ENCODE data around the gene ELF4. TPM values are rescaled to one million over a fixed set of nuclear protein-coding genes. Genes with fewer than 3 reads are reported as not detected.

Gene ELF4
- total RNA-seq, 1 experiment from 2014 or later = 19.2 TPM

DNA sequence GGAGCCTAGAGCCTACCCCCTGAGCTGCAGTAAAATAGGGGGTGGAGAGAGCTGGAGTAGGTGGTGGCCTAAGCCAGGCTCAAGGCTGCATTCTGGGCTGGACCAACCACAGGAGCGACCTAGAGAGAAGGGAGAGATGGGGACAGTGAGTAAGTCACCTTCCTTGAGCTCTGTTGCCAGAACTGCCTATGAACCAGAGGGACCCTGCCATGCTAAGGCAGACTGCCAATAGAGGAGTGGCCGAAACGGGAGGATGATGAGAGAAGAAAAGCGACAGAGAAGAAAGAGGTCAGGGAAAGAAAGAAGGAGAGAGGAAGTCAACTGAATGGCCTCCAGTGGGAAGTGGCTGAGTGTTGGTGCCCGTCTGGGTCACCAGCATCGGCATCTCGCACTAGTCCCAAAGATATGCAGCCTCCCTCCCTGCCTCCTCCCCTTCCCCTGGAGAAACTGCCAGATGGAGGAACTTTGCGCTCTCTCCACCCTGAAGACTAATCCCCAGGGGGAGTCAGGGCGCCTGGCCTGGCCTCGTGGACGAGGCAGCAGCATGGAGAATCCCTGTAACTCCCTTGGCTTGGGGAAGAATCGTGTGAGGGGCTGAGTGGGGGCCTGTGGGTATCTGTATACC is 28.8 kb downstream of the ELF4 start:
- H4K20me1 ChIP-seq (ENCODE audit: insufficient read depth) = no peaks in the 10 kb centered on the region
- H3K36me3 ChIP-seq (ENCODE audit: control insufficient read depth in 1 of 2, insufficient read depth in 2 of 2, low read length in 2 of 2) = no peaks in the 10 kb centered on the region
- DNase-seq (ENCODE audit: low read depth, low spot score) (no peak), ATAC-seq (no peak)
- H3K27me3 ChIP-seq (ENCODE audit: insufficient read depth, low read length) = no peaks in the 10 kb centered on the region
- TF ChIP-seq SP1 (IDR thresholded peaks at IDR 0.05; ENCODE audit: low read depth) = no peak
- no peak for TF ChIP-seq EZH2 (IDR thresholded peaks at IDR 0.05)
- TF ChIP-seq FOSL1 (IDR thresholded peaks at IDR 0.05; ENCODE audit: low read depth) = no peak
- no peak for TF ChIP-seq POLR2AphosphoS5 (IDR thresholded peaks at IDR 0.05; ENCODE audit: low read depth, low read length)
- TF ChIP-seq ZFX (IDR thresholded peaks at IDR 0.05) = no peak
- TF ChIP-seq JUND (IDR thresholded peaks at IDR 0.05) = no peak
- TF ChIP-seq YY1 (IDR thresholded peaks at IDR 0.05; ENCODE audit: extremely low read depth, insufficient replicate concordance, low read depth, low read length) = no peak
- no peak for TF ChIP-seq CBX3 (IDR thresholded peaks at IDR 0.05; ENCODE audit: low read depth)
- TF ChIP-seq, protein P1, sequence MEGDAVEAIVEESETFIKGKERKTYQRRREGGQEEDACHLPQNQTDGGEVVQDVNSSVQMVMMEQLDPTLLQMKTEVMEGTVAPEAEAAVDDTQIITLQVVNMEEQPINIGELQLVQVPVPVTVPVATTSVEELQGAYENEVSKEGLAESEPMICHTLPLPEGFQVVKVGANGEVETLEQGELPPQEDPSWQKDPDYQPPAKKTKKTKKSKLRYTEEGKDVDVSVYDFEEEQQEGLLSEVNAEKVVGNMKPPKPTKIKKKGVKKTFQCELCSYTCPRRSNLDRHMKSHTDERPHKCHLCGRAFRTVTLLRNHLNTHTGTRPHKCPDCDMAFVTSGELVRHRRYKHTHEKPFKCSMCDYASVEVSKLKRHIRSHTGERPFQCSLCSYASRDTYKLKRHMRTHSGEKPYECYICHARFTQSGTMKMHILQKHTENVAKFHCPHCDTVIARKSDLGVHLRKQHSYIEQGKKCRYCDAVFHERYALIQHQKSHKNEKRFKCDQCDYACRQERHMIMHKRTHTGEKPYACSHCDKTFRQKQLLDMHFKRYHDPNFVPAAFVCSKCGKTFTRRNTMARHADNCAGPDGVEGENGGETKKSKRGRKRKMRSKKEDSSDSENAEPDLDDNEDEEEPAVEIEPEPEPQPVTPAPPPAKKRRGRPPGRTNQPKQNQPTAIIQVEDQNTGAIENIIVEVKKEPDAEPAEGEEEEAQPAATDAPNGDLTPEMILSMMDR (IDR thresholded peaks at IDR 0.05 in 2 of 3, conservative IDR thresholded peaks at IDR 0.05 in 1 of 3; ENCODE audit: borderline replicate concordance in 1 of 3, insufficient read depth in 1 of 3, low read depth in 2 of 3, low read length in 2 of 3) = no peak
- TF ChIP-seq, protein P2, sequence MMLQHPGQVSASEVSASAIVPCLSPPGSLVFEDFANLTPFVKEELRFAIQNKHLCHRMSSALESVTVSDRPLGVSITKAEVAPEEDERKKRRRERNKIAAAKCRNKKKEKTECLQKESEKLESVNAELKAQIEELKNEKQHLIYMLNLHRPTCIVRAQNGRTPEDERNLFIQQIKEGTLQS (IDR thresholded peaks at IDR 0.05) = no peak
- TF ChIP-seq, protein P3, sequence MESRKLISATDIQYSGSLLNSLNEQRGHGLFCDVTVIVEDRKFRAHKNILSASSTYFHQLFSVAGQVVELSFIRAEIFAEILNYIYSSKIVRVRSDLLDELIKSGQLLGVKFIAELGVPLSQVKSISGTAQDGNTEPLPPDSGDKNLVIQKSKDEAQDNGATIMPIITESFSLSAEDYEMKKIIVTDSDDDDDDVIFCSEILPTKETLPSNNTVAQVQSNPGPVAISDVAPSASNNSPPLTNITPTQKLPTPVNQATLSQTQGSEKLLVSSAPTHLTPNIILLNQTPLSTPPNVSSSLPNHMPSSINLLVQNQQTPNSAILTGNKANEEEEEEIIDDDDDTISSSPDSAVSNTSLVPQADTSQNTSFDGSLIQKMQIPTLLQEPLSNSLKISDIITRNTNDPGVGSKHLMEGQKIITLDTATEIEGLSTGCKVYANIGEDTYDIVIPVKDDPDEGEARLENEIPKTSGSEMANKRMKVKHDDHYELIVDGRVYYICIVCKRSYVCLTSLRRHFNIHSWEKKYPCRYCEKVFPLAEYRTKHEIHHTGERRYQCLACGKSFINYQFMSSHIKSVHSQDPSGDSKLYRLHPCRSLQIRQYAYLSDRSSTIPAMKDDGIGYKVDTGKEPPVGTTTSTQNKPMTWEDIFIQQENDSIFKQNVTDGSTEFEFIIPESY (IDR thresholded peaks at IDR 0.05; ENCODE audit: extremely low read depth, insufficient replicate concordance, low read length) = no peak
- TF ChIP-seq, protein P4, sequence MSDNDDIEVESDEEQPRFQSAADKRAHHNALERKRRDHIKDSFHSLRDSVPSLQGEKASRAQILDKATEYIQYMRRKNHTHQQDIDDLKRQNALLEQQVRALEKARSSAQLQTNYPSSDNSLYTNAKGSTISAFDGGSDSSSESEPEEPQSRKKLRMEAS (IDR thresholded peaks at IDR 0.05) = no peak
- no peak for TF ChIP-seq EGR1 (IDR thresholded peaks at IDR 0.05; ENCODE audit: low read depth)
- no peak for TF ChIP-seq ZNF274 (IDR thresholded peaks at IDR 0.05; ENCODE audit: low read depth, low read length)
- BruUV-seq (replicated peaks) = no TSS peak
- peaks cover 8% of the 10 kb centered on the region for H3K79me2 ChIP-seq (ENCODE audit: insufficient read depth, low read length)
- H3K9ac ChIP-seq (ENCODE audit: low read length) = no peak overlapping the region
- H3K4me2 ChIP-seq (ENCODE audit: low read length) = no peak overlapping the region
- no peak overlapping the region for H3K4me3 ChIP-seq (replicated peaks in 1 of 2; ENCODE audit: low read depth in 1 of 2, low read length in 2 of 2)
- H3K4me1 ChIP-seq (ENCODE audit: control insufficient read depth in 1 of 2, insufficient read depth in 2 of 2, low read length in 2 of 2) = no peaks in the 10 kb centered on the region
- H2AFZ ChIP-seq (ENCODE audit: low read depth, low read length, poor library complexity, severe bottlenecking) = no peak overlapping the region
- H3K9me3 ChIP-seq (ENCODE audit: control insufficient read depth in 1 of 2, insufficient read depth in 1 of 2, low read depth in 1 of 2, low read length in 2 of 2) = no peaks in the 10 kb centered on the region
- no peaks in the 10 kb centered on the region for H3K9me2 ChIP-seq (ENCODE audit: insufficient read depth)
- ChIA-PET CTCF (no interaction called here), RAD21 (ENCODE audit: low non-redundant PET in 1 of 2, low total read pairs in 2 of 2, uncharacterized antibody in 2 of 2, unreplicated experiment in 2 of 2) (no interaction called here), POLR2A (no interaction called here)
- H3K27ac ChIP-seq (ENCODE audit: low read depth, low read length) = no peak overlapping the region
- intact Hi-C loops (cut with micrococcal nuclease) = no loop called here
